ENCODE measurements around the gene MYO9B. TPM values are rescaled to one million over a fixed set of nuclear protein-coding genes. Genes with fewer than 3 reads are reported as not detected.
A peak's percentile ranks its signal among the peaks of the same experiment; 100 is the strongest.

MYO9B gene
- total RNA-seq, 1 experiment from 2014 or later, result 94.3 TPM

DNA sequence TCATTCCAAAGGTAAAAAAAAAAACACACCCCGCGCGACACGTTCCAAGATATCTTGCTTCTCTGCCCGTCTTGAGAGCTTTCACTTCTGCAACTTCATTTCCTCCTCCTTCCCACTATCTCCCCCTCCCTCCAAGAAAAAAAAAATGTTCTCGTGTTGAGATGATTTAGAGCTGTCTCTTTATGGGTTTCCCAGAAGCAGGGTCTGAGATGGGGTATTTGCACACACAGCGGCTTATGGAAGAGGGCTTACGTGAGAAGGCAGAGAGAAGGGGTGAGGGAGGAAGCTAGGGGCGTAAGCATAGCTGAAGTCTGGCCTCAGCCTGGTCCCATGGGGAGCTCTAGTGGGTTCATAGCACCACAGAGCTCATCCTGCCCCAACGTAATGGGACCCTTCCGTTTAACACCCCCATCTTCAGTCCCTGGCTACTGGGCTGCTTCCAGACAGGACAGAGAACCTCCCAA lies 108.3 kb downstream of the MYO9B start (continued):
- TF ChIP-seq CBFB (CRISPR knock-in tag; IDR thresholded peaks at IDR 0.05; ENCODE audit: low read depth) (no peak), TEAD1 (CRISPR knock-in tag; IDR thresholded peaks at IDR 0.05) (no peak), KAT7 (CRISPR knock-in tag; IDR thresholded peaks at IDR 0.05; ENCODE audit: borderline replicate concordance) (no peak)
- TF ChIP-seq, protein P1, sequence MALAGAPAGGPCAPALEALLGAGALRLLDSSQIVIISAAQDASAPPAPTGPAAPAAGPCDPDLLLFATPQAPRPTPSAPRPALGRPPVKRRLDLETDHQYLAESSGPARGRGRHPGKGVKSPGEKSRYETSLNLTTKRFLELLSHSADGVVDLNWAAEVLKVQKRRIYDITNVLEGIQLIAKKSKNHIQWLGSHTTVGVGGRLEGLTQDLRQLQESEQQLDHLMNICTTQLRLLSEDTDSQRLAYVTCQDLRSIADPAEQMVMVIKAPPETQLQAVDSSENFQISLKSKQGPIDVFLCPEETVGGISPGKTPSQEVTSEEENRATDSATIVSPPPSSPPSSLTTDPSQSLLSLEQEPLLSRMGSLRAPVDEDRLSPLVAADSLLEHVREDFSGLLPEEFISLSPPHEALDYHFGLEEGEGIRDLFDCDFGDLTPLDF (CRISPR knock-in tag; IDR thresholded peaks at IDR 0.05), result no peak

GRCh38 chr19:17184371-17184841 lies 108.8 kb downstream of the MYO9B start:
- no peak for TF ChIP-seq NFATC4 (CRISPR knock-in tag; IDR thresholded peaks at IDR 0.05)
- TF ChIP-seq PRRX2 (CRISPR knock-in tag; IDR thresholded peaks at IDR 0.05), result no peak
- no peak for TF ChIP-seq ZNF138 (CRISPR knock-in tag; conservative IDR thresholded peaks at IDR 0.05)
- no peak for TF ChIP-seq RELA (CRISPR knock-in tag; IDR thresholded peaks at IDR 0.05; ENCODE audit: borderline replicate concordance)
- TF ChIP-seq, protein P2, sequence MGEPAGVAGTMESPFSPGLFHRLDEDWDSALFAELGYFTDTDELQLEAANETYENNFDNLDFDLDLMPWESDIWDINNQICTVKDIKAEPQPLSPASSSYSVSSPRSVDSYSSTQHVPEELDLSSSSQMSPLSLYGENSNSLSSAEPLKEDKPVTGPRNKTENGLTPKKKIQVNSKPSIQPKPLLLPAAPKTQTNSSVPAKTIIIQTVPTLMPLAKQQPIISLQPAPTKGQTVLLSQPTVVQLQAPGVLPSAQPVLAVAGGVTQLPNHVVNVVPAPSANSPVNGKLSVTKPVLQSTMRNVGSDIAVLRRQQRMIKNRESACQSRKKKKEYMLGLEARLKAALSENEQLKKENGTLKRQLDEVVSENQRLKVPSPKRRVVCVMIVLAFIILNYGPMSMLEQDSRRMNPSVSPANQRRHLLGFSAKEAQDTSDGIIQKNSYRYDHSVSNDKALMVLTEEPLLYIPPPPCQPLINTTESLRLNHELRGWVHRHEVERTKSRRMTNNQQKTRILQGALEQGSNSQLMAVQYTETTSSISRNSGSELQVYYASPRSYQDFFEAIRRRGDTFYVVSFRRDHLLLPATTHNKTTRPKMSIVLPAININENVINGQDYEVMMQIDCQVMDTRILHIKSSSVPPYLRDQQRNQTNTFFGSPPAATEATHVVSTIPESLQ (CRISPR knock-in tag; IDR thresholded peaks at IDR 0.05), result no peak
- no peak for TF ChIP-seq ERG (CRISPR knock-in tag; IDR thresholded peaks at IDR 0.05)
- TF ChIP-seq OVOL2 (CRISPR knock-in tag; IDR thresholded peaks at IDR 0.05; ENCODE audit: borderline replicate concordance), result no peak
- no peak for TF ChIP-seq ATF1 (CRISPR knock-in tag; IDR thresholded peaks at IDR 0.05)
- no peak for TF ChIP-seq FOXP1 (CRISPR knock-in tag; IDR thresholded peaks at IDR 0.05; ENCODE audit: borderline replicate concordance)
- no peak for TF ChIP-seq ZNF232 (CRISPR knock-in tag; IDR thresholded peaks at IDR 0.05)
- no peak for TF ChIP-seq NFE2L1 (CRISPR knock-in tag; IDR thresholded peaks at IDR 0.05)
- TF ChIP-seq ZNF425 (CRISPR knock-in tag; conservative IDR thresholded peaks at IDR 0.05), result no peak
- TF ChIP-seq, protein P3, sequence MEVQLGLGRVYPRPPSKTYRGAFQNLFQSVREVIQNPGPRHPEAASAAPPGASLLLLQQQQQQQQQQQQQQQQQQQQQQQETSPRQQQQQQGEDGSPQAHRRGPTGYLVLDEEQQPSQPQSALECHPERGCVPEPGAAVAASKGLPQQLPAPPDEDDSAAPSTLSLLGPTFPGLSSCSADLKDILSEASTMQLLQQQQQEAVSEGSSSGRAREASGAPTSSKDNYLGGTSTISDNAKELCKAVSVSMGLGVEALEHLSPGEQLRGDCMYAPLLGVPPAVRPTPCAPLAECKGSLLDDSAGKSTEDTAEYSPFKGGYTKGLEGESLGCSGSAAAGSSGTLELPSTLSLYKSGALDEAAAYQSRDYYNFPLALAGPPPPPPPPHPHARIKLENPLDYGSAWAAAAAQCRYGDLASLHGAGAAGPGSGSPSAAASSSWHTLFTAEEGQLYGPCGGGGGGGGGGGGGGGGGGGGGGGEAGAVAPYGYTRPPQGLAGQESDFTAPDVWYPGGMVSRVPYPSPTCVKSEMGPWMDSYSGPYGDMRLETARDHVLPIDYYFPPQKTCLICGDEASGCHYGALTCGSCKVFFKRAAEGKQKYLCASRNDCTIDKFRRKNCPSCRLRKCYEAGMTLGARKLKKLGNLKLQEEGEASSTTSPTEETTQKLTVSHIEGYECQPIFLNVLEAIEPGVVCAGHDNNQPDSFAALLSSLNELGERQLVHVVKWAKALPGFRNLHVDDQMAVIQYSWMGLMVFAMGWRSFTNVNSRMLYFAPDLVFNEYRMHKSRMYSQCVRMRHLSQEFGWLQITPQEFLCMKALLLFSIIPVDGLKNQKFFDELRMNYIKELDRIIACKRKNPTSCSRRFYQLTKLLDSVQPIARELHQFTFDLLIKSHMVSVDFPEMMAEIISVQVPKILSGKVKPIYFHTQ (CRISPR knock-in tag; IDR thresholded peaks at IDR 0.05), result no peak
- TF ChIP-seq, protein P4, sequence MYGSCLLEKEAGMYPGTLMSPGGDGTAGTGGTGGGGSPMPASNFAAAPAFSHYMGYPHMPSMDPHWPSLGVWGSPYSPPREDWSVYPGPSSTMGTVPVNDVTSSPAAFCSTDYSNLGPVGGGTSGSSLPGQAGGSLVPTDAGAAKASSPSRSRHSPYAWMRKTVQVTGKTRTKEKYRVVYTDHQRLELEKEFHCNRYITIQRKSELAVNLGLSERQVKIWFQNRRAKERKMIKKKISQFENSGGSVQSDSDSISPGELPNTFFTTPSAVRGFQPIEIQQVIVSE (CRISPR knock-in tag; IDR thresholded peaks at IDR 0.05; ENCODE audit: borderline replicate concordance), result no peak
- no peak for TF ChIP-seq CREB1 (CRISPR knock-in tag; IDR thresholded peaks at IDR 0.05)
- ATAC-seq (no peak), DNase-seq (ENCODE audit: low spot score) (no peak)
- H3K4me3 Mint-ChIP-seq, result no peak overlapping the region
- ChIA-PET CTCF (interaction anchor here (0.7 to 2.0 kb wide), 2 partner anchors 30 to 116 kb away, joined by 4 to 7 read pairs; no protein-coding TSS in a partner anchor), POLR2A (no interaction called here)
- no peaks in the 10 kb centered on the region for H3K27me3 Mint-ChIP-seq (ENCODE audit: low read depth)
- no peaks in the 10 kb centered on the region for H3K9me3 Mint-ChIP-seq
- peaks cover 14% of the 10 kb centered on the region for H3K4me1 Mint-ChIP-seq
- H3K27ac Mint-ChIP-seq, result 0 out of 2 replicates have a peak overlapping the region, but pooled peaks have one; percentile 31
- H3K36me3 Mint-ChIP-seq, result peaks cover 17% of the 10 kb centered on the region
